IMR-90 (cell line): ENCODE data around the gene MRPL12. TPM values are rescaled to one million over a fixed set of nuclear protein-coding genes. Genes with fewer than 3 reads are reported as not detected.

Experiments used
- ATAC-seq: fragments of 200-7000 bp; cut with Tn5 transposase; 2 replicates; pipeline ENCODE4 v1.9.1; 2020; ENCODE audit warnings: low read depth, mild to moderate bottlenecking, moderate library complexity
- BruUV-seq: library from RNA; stranded (reverse); fragments of 400-500 nt; replicated peaks from 2 replicates; lab custom pipeline; 2021; lab: Mats Ljungman, UMichigan
- CTCF ChIA-PET: fragments of 300-600 bp; formaldehyde crosslinking; extraction: SDS; loops from one replicate; lab custom pipeline; 2021; ENCODE audit warnings: antibody characterized with exemption; lab: Yijun Ruan, JAX
- POLR2A ChIA-PET: fragments of 300-600 bp; sonication (Branson Sonifier 250); formaldehyde crosslinking; loops from one replicate; lab custom pipeline; 2022; ENCODE audit warnings: antibody characterized with exemption; ENCODE audit not compliant: unreplicated experiment; lab: Charles Lee
- DNase-seq: peaks from one replicate; pipeline ENCODE4 v3.0.0; 2013
- H2AFZ ChIP-seq: replicated peaks from 2 replicates; pipeline ENCODE3; 2013; ENCODE audit warnings: low read length, mild to moderate bottlenecking; ENCODE audit not compliant: poor library complexity
- H2AK5ac ChIP-seq: 2 replicates; pipeline ENCODE4 v1.6.1; 2013; ENCODE audit warnings: low read depth, low read length, inconsistent platforms
- H2AK9ac ChIP-seq: replicated peaks from 2 replicates; pipeline ENCODE3; 2013; ENCODE audit warnings: mild to moderate bottlenecking, low read depth, low read length, moderate library complexity; ENCODE audit not compliant: poor library complexity
- H2BK120ac ChIP-seq: 2 replicates; pipeline ENCODE4 v1.6.1; 2013; ENCODE audit warnings: low read depth, low read length, inconsistent platforms
- H2BK15ac ChIP-seq: 3 replicates; pipeline ENCODE4 v1.6.1; 2013; ENCODE audit warnings: low read depth, low read length, inconsistent platforms
- H2BK20ac ChIP-seq: 2 replicates; pipeline ENCODE4 v1.6.1; 2013; ENCODE audit warnings: low read depth, mild to moderate bottlenecking, inconsistent platforms, low read length, moderate library complexity
- H2BK5ac ChIP-seq: 2 replicates; pipeline ENCODE4 v1.6.1; 2013; ENCODE audit warnings: mild to moderate bottlenecking, low read depth, low read length, inconsistent platforms; ENCODE audit not compliant: poor library complexity, severe bottlenecking
- H3K14ac ChIP-seq: replicated peaks from 2 replicates; pipeline ENCODE4 v1.6.1; 2013; ENCODE audit warnings: low read depth, low read length, inconsistent platforms
- H3K18ac ChIP-seq: 2 replicates; pipeline ENCODE4 v1.6.1; 2013; ENCODE audit warnings: low read depth, low read length, control low read depth
- H3K23ac ChIP-seq: 2 replicates; pipeline ENCODE4 v1.6.1; 2013; ENCODE audit warnings: low read depth, low read length, inconsistent platforms
- H3K27ac ChIP-seq: 2 replicates; pipeline ENCODE4 v1.5.1; 2013; ENCODE audit warnings: mild to moderate bottlenecking, control low read depth, low read length; ENCODE audit not compliant: insufficient read depth
- H3K27me3 ChIP-seq: 2 replicates; pipeline ENCODE4 v1.6.1; 2013; ENCODE audit warnings: low read length; ENCODE audit not compliant: control insufficient read depth, insufficient read depth
- H3K36me3 ChIP-seq: 2 replicates; pipeline ENCODE4 v1.6.1; 2013; ENCODE audit warnings: low read length, mixed read lengths; ENCODE audit not compliant: control insufficient read depth, insufficient read depth
- H3K4ac ChIP-seq: 2 replicates; pipeline ENCODE4 v1.6.1; 2013; ENCODE audit warnings: low read depth, low read length, inconsistent platforms
- H3K4me1 ChIP-seq: 2 replicates; pipeline ENCODE4 v1.6.1; 2013; ENCODE audit warnings: low read length, mixed read lengths; ENCODE audit not compliant: control insufficient read depth, insufficient read depth
- H3K4me2 ChIP-seq: 2 replicates; pipeline ENCODE4 v1.6.1; 2013; ENCODE audit warnings: low read depth, mild to moderate bottlenecking, control low read depth, low read length, moderate library complexity
- H3K4me3 ChIP-seq: 2 replicates; pipeline ENCODE4 v1.5.1; 2013; ENCODE audit warnings: low read depth, mild to moderate bottlenecking, control low read depth, low read length, moderate library complexity; ENCODE audit not compliant: insufficient read depth
- H3K56ac ChIP-seq: 2 replicates; pipeline ENCODE4 v1.6.1; 2013; ENCODE audit warnings: low read length, inconsistent platforms; ENCODE audit not compliant: insufficient read depth; ENCODE audit errors: extremely low read depth
- H3K79me1 ChIP-seq, 2 experiments: 2 replicates each; pipeline ENCODE4 v1.6.1; 2013; ENCODE audit warnings: low read length in 2 of 2, inconsistent platforms in 1 of 2, low read depth in 1 of 2
- H3K9ac ChIP-seq: 2 replicates; pipeline ENCODE4 v1.6.1; 2013; ENCODE audit warnings: low read depth, low read length, control low read depth
- H3K9me1 ChIP-seq: 2 replicates; pipeline ENCODE4 v1.6.1; 2013; ENCODE audit warnings: low read length, inconsistent platforms; ENCODE audit not compliant: insufficient read depth
- H3K9me3 ChIP-seq: 2 replicates; pipeline ENCODE4 v1.6.1; 2013; ENCODE audit warnings: low read length; ENCODE audit not compliant: control insufficient read depth, insufficient read depth
- H4K20me1 ChIP-seq: 2 replicates; pipeline ENCODE4 v1.6.1; 2013; ENCODE audit warnings: low read length, inconsistent platforms; ENCODE audit not compliant: insufficient read depth
- H4K5ac ChIP-seq: 2 replicates; pipeline ENCODE4 v1.6.1; 2013; ENCODE audit warnings: mild to moderate bottlenecking, low read depth, low read length, control low read depth
- H4K8ac ChIP-seq, 2 experiments: 2 replicates each; pipeline ENCODE4 v1.6.1; 2013; ENCODE audit warnings: low read depth in 2 of 2, low read length in 2 of 2, control low read depth in 1 of 2, inconsistent platforms in 1 of 2
- H4K91ac ChIP-seq: 2 replicates; pipeline ENCODE4 v1.6.1; 2013; ENCODE audit warnings: low read depth, low read length, inconsistent platforms; ENCODE audit not compliant: insufficient read depth
- BHLHE40 ChIP-seq: fragments of 150-350 bp; IDR thresholded peaks from 2 replicates; pipeline ENCODE4 v1.6.1; 2016; ENCODE audit warnings: mild to moderate bottlenecking, low read depth, low read length
- CEBPB ChIP-seq: IDR thresholded peaks from 2 replicates; pipeline ENCODE4 v1.6.1; 2012; ENCODE audit warnings: low read depth, low read length, improper control_type of control experiment
- CHD1 ChIP-seq: IDR thresholded peaks from 2 replicates; pipeline ENCODE4 v1.6.1; 2012; ENCODE audit warnings: low read depth, low read length, improper control_type of control experiment
- CTCF ChIP-seq: conservative IDR thresholded peaks from 2 replicates; pipeline ENCODE4 v1.5.1; 2012; ENCODE audit warnings: mild to moderate bottlenecking, low read depth, low read length, improper control_type of control experiment
- FOS ChIP-seq: fragments of 150-350 bp; IDR thresholded peaks from 2 replicates; pipeline ENCODE4 v1.6.1; 2016; ENCODE audit warnings: low read depth, low read length
- MAFK ChIP-seq: IDR thresholded peaks from 2 replicates; pipeline ENCODE4 v1.6.1; 2012; ENCODE audit warnings: low read depth, low read length, improper control_type of control experiment
- MAZ ChIP-seq: IDR thresholded peaks from 2 replicates; pipeline ENCODE4 v1.6.1; 2012; ENCODE audit warnings: low read depth, mild to moderate bottlenecking, low read length, improper control_type of control experiment, moderate library complexity, borderline replicate concordance
- RCOR1 ChIP-seq: IDR thresholded peaks from 2 replicates; pipeline ENCODE4 v1.6.1; 2012; ENCODE audit warnings: mild to moderate bottlenecking, low read length, improper control_type of control experiment; ENCODE audit not compliant: insufficient replicate concordance
- RFX5 ChIP-seq: IDR thresholded peaks from 2 replicates; pipeline ENCODE4 v1.8.0; 2012; ENCODE audit warnings: low read depth, mild to moderate bottlenecking, low read length, moderate library complexity
- WGBS, 2 experiments: methylation state at CpG; one replicate each; pipeline versions ENCODE4 v1.1.5 to v1.1.7; 2013; ENCODE audit warnings: missing lambda C conversion rate in 2 of 2; ENCODE audit not compliant: insufficient read length in 1 of 2; ENCODE audit errors: extremely low coverage in 2 of 2; 5-methylcytosine and 5-hydroxymethylcytosine counted together
- dilution Hi-C: fragments of 300-500 bp; cut with HindIII; formaldehyde crosslinking; loops from one replicate; pipeline ENCODE4 v1.14.3; 2018; ENCODE audit warnings: low sequenced_read_pairs; ENCODE audit not compliant: unreplicated experiment
- in situ Hi-C: fragments of 300-500 bp; cut with MboI; formaldehyde crosslinking; loops from 3 replicates; pipeline ENCODE4 v1.14.3; 2019; ENCODE audit warnings: low sequenced_read_pairs, inconsistent platforms, mixed read lengths
- intact Hi-C: fragments of 100-400 bp; cut with micrococcal nuclease; formaldehyde crosslinking; loops from 2 replicates; pipeline ENCODE4 v1.10.0; 2022
- polyA plus RNA-seq, 3 experiments: library from polyadenylated mRNA; depleted of rRNA; stranded (reverse); fragments of >200 nt; gene quantifications; 2 replicates each; pipeline ENCODE4 v1.2.3, GENCODE V29; 2012; ENCODE audit warnings: low replicate concordance in 1 of 3
- total RNA-seq: library from RNA; depleted of rRNA; stranded (reverse); fragments of >200 nt; gene quantifications from 2 replicates; pipeline ENCODE4 v1.2.3, GENCODE V29; 2012
- TF ChIP-seq, protein P1 (sequence below): fragments of 150-350 bp; IDR thresholded peaks from 2 replicates; pipeline ENCODE4 v1.6.1; 2017; ENCODE audit warnings: mild to moderate bottlenecking, antibody characterized with exemption, low read length, low read depth

MRPL12 gene
- total and polyA plus RNA-seq, 2 of the 4 experiments (the other 2 are of a cell fraction): 17.2 to 111 TPM

- no peaks in the 10 kb centered on the region for H3K36me3 ChIP-seq
- H2BK20ac ChIP-seq: no peak overlapping the region
- no peak overlapping the region for H2AK9ac ChIP-seq
- no peak for ATAC-seq
- no peak overlapping the region for H3K27ac ChIP-seq
- peaks cover 3% of the 10 kb centered on the region; the same call in 1 of the 2 replicates for H3K9me1 ChIP-seq
- H2BK5ac ChIP-seq: no peak overlapping the region
- no peak overlapping the region for H2AK5ac ChIP-seq
- H4K5ac ChIP-seq: no peak overlapping the region
- WGBS, 2 experiments: 82% methylated on average over 19 of the region's 31 CpGs; no CpG with 5 or more reads in 1 of the 2 experiments
- intact Hi-C loops: no loop called here
- no peaks in the 10 kb centered on the region; the same call in 1 of the 2 replicates for H4K20me1 ChIP-seq
- no peak overlapping the region for H3K18ac ChIP-seq
- no TSS peak for BruUV-seq
- H3K9me3 ChIP-seq: no peaks in the 10 kb centered on the region
- no peak overlapping the region for H2BK120ac ChIP-seq
- H3K9ac ChIP-seq: no peak overlapping the region
- in situ Hi-C loops: no loop called here
- H4K8ac ChIP-seq: no peak overlapping the region
- H2AFZ ChIP-seq: no peak overlapping the region
- no peak for DNase-seq
- H3K23ac ChIP-seq: no peak overlapping the region
- H2BK15ac ChIP-seq: no peak overlapping the region
- no peaks in the 10 kb centered on the region for H3K79me1 ChIP-seq
- no peak for TF ChIP-seq RCOR1
- TF ChIP-seq RFX5: no peak
- no peak for TF ChIP-seq MAFK
- no peak for TF ChIP-seq CTCF
- TF ChIP-seq, protein P1, sequence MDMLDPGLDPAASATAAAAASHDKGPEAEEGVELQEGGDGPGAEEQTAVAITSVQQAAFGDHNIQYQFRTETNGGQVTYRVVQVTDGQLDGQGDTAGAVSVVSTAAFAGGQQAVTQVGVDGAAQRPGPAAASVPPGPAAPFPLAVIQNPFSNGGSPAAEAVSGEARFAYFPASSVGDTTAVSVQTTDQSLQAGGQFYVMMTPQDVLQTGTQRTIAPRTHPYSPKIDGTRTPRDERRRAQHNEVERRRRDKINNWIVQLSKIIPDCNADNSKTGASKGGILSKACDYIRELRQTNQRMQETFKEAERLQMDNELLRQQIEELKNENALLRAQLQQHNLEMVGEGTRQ: no peak
- TF ChIP-seq FOS: no peak
- no peak for TF ChIP-seq CEBPB
- TF ChIP-seq CHD1: no peak
- TF ChIP-seq MAZ: no peak
- no peak for TF ChIP-seq BHLHE40
- no peak overlapping the region for H3K4ac ChIP-seq
- peaks cover 3% of the 10 kb centered on the region; the same call in 1 of the 2 replicates for H3K4me1 ChIP-seq
- no peak overlapping the region for H3K14ac ChIP-seq
- H3K56ac ChIP-seq: no peak overlapping the region
- CTCF ChIA-PET: no interaction called here
- H3K27me3 ChIP-seq: peaks cover 4% of the 10 kb centered on the region; the same call in 1 of the 2 replicates
- no peak overlapping the region for H3K4me3 ChIP-seq
- H4K91ac ChIP-seq: no peak overlapping the region
- dilution Hi-C loops: no loop called here
- no peak overlapping the region for H3K4me2 ChIP-seq
- POLR2A ChIA-PET: no interaction called here
Observed at GRCh38 chr17:81737947-81738800, 35.0 kb downstream of the MRPL12 start.
